Motor neuron (in vitro differentiated cells): ENCODE measurements around the gene ATP6V0E1. TPM values are rescaled to one million over a fixed set of nuclear protein-coding genes. Genes with fewer than 3 reads are reported as not detected.
"Not testable (repeated sequence)": the region's sequence is repeated elsewhere in the genome, so short reads cannot be mapped to it uniquely, and the experiment has no call there.

Experiments
- ATAC-seq, 8 experiments: fragments of 200-7000 bp; cut with Tn5 transposase; replicated peaks in 6 of 8; 2 replicates each; pipeline ENCODE4 v1.8.0; 2021; ENCODE audit warnings: mild to moderate bottlenecking in 8 of 8, moderate library complexity in 8 of 8
- H3K27ac ChIP-seq, 2 donors: fragments of 250-450 bp; sonication (Bioruptor Pico); 2 replicates each; pipeline ENCODE4 v1.9.0; 2021; ENCODE audit warnings: antibody characterized with exemption in 2 of 2, mild to moderate bottlenecking in 2 of 2, moderate library complexity in 1 of 2
- H3K4me1 ChIP-seq, 2 donors: fragments of 250-450 bp; sonication (Bioruptor Pico); replicated peaks in 1 of 2; 2 replicates each; pipeline ENCODE4 v1.6.1; 2021; ENCODE audit warnings: antibody characterized with exemption in 2 of 2, mild to moderate bottlenecking in 2 of 2, moderate library complexity in 1 of 2
- H3K4me3 ChIP-seq, 5 donors: fragments of 250-450 bp; sonication (Bioruptor Pico); 2 replicates each; pipeline ENCODE4 v1.9.0; 2021; ENCODE audit warnings: antibody characterized with exemption in 5 of 5, mild to moderate bottlenecking in 5 of 5, moderate library complexity in 4 of 5
- WGBS, 10 experiments: fragments of 450-650 bp; shearing (Covaris generic); methylation state at CpG; one replicate each; pipeline ENCODE4 v1.0.0; 2022; 5-methylcytosine and 5-hydroxymethylcytosine counted together
- in situ Hi-C, 9 experiments: fragments of 400-800 bp; cut with MboI; loops; one replicate each; pipeline ENCODE4 v1.15.0; 2021; ENCODE audit warnings: low sequenced_read_pairs in 9 of 9, low pct_unique_long_range_greater_than_20kb in 2 of 9; ENCODE audit not compliant: unreplicated experiment in 9 of 9
- total RNA-seq, 8 experiments: library from RNA; unstranded; fragments of 300-600 nt; gene quantifications; 2 replicates each; pipeline versions ENCODE4 v1.2.3 to v1.2.4, GENCODE V29; 2022

The ATP6V0E1 gene
- total RNA-seq, 8 experiments from 2014 or later, result 34.5 to 352 (median 65.6) TPM

GRCh38 chr5:173029499-173029921, 45.9 kb downstream of the ATP6V0E1 start:
- in situ Hi-C loops, result no loop called here
- ATAC-seq, result no peak
- 59 to 100% (median 89%) methylated on average over 1 to 5 of the region's 5 CpGs for WGBS, 10 experiments
- H3K27ac ChIP-seq, result no peak overlapping the region
- peaks cover 0 to 9% of the 10 kb centered on the region in 2 donors for H3K4me1 ChIP-seq
- no peak overlapping the region for H3K4me3 ChIP-seq

GRCh38 chr5:173032096-173032495, 48.5 kb downstream of the ATP6V0E1 start:
- WGBS, 10 experiments, result 80 to 100% (median 98%) methylated on average over 1 to 3 of the region's 3 CpGs
- H3K4me1 ChIP-seq, in situ Hi-C loops, H3K4me3 ChIP-seq, ATAC-seq, H3K27ac ChIP-seq: not testable (repeated sequence)

- in situ Hi-C loops, result no loop called here
- no peak overlapping the region for H3K27ac ChIP-seq
- no peak overlapping the region for H3K4me3 ChIP-seq
- ATAC-seq, result no peak
- peaks cover 0 to 9% of the 10 kb centered on the region in 2 donors for H3K4me1 ChIP-seq
- 90 to 100% (median 94%) methylated on average over 1 to 3 of the region's 3 CpGs; no CpG with 5 or more reads in 3 of the 10 experiments for WGBS, 10 experiments
Measured at GRCh38 chr5:173032730-173033129, 49.2 kb downstream of the ATP6V0E1 start.

DNA sequence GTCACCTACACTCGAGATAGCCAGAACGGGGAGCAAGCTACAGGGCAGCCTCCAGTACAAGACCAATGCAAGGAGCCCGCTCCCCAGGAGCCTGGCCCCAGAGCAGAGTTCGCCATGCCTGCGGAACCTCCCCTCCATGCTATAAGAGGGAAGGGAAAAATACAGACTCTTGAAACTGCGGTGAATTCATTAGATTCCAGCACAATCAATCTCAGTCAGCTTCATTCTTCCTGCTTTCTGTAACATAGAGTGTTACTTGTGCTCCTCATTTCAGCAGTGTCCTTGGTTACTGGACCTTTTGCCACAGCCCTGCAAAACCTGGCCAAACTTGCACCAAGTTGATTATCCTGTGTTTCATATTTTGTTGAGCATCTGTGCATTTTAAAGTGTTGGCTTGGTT, 50.4 kb downstream of the ATP6V0E1 start:
- ATAC-seq, result peak in 5 of 8 experiments; percentile 23 to 80 (median 48)
- Histone ChIP-seq H3K4me3 (no peak overlapping the region), H3K27ac (no peak overlapping the region), H3K4me1 (peaks cover 0 to 9% of the 10 kb centered on the region in 2 donors)
- 65 to 94% (median 81%) methylated on average over 2 to 5 of the region's 6 CpGs; no CpG with 5 or more reads in 4 of the 10 experiments for WGBS, 10 experiments
- in situ Hi-C loops, result no loop called here

- WGBS, 10 experiments, result 91 to 98% (median 96%) methylated on average over 3 to 19 of the region's 24 CpGs; no CpG with 5 or more reads in 1 of the 10 experiments
- Histone ChIP-seq H3K27ac (no peak overlapping the region), H3K4me3 (no peak overlapping the region), H3K4me1 (peaks cover 0 to 6% of the 10 kb centered on the region in 2 donors)
- ATAC-seq, result no peak
- in situ Hi-C loops, result no loop called here
Measured at GRCh38 chr5:173035904-173036707, 52.5 kb downstream of the ATP6V0E1 start.

DNA sequence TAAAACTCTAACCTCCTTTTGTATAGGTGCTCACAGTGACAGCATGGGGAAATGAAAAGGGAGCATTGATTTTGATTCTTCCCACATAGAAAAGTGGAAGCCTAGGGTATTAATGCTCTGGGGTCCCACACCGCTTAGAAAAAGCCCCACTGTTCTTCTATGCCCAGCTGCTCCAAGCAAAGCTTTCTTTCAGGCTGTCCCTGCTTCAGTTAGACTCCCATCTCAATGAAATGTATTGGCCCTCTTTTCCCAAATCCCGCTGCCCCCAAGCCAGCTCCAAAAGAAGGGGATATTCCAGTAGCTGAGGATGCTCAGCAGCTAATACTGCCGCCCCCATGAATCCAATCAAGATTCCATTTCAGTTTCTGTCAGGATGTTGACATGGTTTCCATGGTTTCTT, 55.6 kb downstream of the ATP6V0E1 start:
- in situ Hi-C loops, result no loop called here
- 80 to 100% (median 88%) methylated on average over 1 to 2 of the region's 3 CpGs; no CpG with 5 or more reads in 3 of the 10 experiments for WGBS, 10 experiments
- no peak overlapping the region for H3K4me3 ChIP-seq
- peaks cover 0 to 1% of the 10 kb centered on the region in 2 donors for H3K4me1 ChIP-seq
- no peak for ATAC-seq
- H3K27ac ChIP-seq, result no peak overlapping the region

GRCh38 chr5:173039964-173040363, 56.4 kb downstream of the ATP6V0E1 start:
- 80 to 100% (median 94%) methylated on average over 1 to 5 of the region's 5 CpGs; no CpG with 5 or more reads in 1 of the 10 experiments for WGBS, 10 experiments
- in situ Hi-C loops, result no loop called here
- no peak overlapping the region for H3K4me3 ChIP-seq
- H3K4me1 ChIP-seq, result no peaks in the 10 kb centered on the region
- ATAC-seq, result no peak
- no peak overlapping the region for H3K27ac ChIP-seq

DNA sequence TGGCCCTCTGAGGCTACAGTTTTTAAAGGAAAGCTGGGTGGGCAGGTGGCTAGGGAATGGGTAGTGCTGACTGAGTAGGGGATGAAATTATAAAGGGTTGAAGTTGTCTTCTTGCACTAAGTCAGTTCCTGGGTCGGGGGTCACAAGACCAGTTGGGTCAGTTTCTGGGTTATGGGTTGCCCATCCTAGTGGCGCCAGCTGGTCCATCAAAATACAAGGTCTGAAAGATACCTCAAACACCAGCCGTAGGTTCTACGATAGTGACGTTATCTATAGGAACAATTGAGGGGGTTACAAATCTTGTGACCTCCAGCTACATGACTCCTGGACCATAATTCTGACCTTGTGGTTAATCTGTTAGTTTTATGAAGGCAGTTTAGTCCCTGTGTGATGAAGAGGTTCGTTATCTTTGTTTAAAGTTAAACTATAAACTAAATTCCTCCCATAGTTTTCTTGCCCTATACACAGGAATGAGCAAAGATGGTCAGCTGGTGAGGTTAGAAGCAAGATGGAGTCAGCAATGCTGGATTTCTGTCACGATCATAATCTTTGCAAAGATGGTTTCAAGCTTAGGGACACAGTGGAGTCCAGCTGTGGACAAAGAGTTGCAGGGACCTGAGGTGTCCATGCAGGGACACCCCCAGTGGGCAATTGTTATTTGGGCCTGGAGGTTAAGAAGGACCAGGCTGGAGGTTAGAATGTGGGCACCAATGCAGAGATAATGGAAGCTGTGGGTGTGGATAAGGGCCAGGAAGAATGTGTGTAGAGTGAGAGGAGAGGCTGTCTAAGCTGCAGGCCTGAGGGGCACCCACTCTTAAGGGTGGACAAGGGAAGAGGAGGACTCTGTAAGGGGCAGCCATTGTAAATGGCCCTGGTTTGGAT, 58.6 kb downstream of the ATP6V0E1 start:
- Histone ChIP-seq H3K4me3 (no peak overlapping the region), H3K4me1 (no peaks in the 10 kb centered on the region), H3K27ac (no peak overlapping the region)
- 60 to 93% (median 87%) methylated on average over 1 to 7 of the region's 7 CpGs; no CpG with 5 or more reads in 3 of the 10 experiments for WGBS, 10 experiments
- in situ Hi-C loops, result no loop called here
- ATAC-seq, result no peak

GRCh38 chr5:173042763-173043107, 59.2 kb downstream of the ATP6V0E1 start:
- in situ Hi-C loops, result no loop called here
- WGBS, 10 experiments, result 40 to 92% (median 80%) methylated on average over 1 to 3 of the region's 3 CpGs; no CpG with 5 or more reads in 1 of the 10 experiments
- no peak overlapping the region for H3K27ac ChIP-seq
- no peak overlapping the region for H3K4me3 ChIP-seq
- no peaks in the 10 kb centered on the region for H3K4me1 ChIP-seq
- no peak for ATAC-seq

GRCh38 chr5:173045474-173045873, 61.9 kb downstream of the ATP6V0E1 start:
- Histone ChIP-seq H3K4me3 (no peak overlapping the region), H3K27ac (no peak overlapping the region), H3K4me1 (no peaks in the 10 kb centered on the region)
- in situ Hi-C loops, result no loop called here
- no peak for ATAC-seq
- 0 to 76% (median 22%) methylated on average over 1 to 7 of the region's 8 CpGs; no CpG with 5 or more reads in 2 of the 10 experiments for WGBS, 10 experiments

GRCh38 chr5:173047096-173047837, 63.7 kb downstream of the ATP6V0E1 start:
- ATAC-seq, in situ Hi-C loops, H3K27ac ChIP-seq, H3K4me3 ChIP-seq, H3K4me1 ChIP-seq: not testable (repeated sequence)
- 62 to 100% (median 74%) methylated on average over 1 to 4 of the region's 12 CpGs; no CpG with 5 or more reads in 1 of the 10 experiments for WGBS, 10 experiments

DNA sequence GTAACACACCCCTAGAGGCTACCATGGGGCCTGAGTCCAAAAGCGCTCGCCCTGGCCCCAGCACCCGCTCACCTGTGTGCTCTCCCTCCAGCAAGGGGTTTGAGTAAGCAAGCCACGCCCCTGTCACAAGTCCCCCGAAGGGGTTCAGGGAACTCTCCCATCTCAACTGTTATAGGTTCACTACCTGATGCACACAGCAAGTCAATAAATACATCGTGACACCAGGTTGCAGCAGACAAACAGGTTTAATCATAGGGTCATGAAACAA, 64.2 kb downstream of the ATP6V0E1 start:
- no peaks in the 10 kb centered on the region for H3K4me1 ChIP-seq
- ATAC-seq, result no peak
- H3K4me3 ChIP-seq, result no peak overlapping the region
- in situ Hi-C loops, result no loop called here
- no peak overlapping the region for H3K27ac ChIP-seq
- 0 to 89% (median 82%) methylated on average over 1 to 6 of the region's 6 CpGs; no CpG with 5 or more reads in 4 of the 10 experiments for WGBS, 10 experiments

- Histone ChIP-seq H3K27ac (no peak overlapping the region), H3K4me1 (no peaks in the 10 kb centered on the region), H3K4me3 (no peak overlapping the region)
- in situ Hi-C loops, result no loop called here
- ATAC-seq, result no peak
- 40 to 94% (median 60%) methylated on average over 1 to 2 of the region's 2 CpGs; no CpG with 5 or more reads in 5 of the 10 experiments for WGBS, 10 experiments
Measured at GRCh38 chr5:173050791-173051190, 67.2 kb downstream of the ATP6V0E1 start.
